HepG2 (cell line): ENCODE measurements around the gene XRCC5. TPM values are rescaled to one million over a fixed set of nuclear protein-coding genes. Genes with fewer than 3 reads are reported as not detected.

Experiments
- ATAC-seq: fragments of 200-7000 bp; cut with Tn5 transposase; 3 replicates; pipeline ENCODE4 v1.9.1; 2020; ENCODE audit warnings: mild to moderate bottlenecking, moderate library complexity
- BruUV-seq: library from RNA; stranded (reverse); fragments of 400-500 nt; replicated peaks from 2 replicates; lab custom pipeline; 2021; lab: Mats Ljungman, UMichigan
- CTCF ChIA-PET: fragments of 300-600 bp; formaldehyde crosslinking; extraction: SDS; loops from one replicate; lab custom pipeline; 2021; ENCODE audit warnings: low total read pairs, inconsistent platforms, low intra/inter-chr PET ratio; lab: Yijun Ruan, JAX
- POLR2A ChIA-PET: fragments of 350-600 bp; sonication (Branson Sonifier 250); formaldehyde crosslinking; loops from one replicate; lab custom pipeline; 2020; ENCODE audit warnings: antibody characterized with exemption, inconsistent platforms; lab: Yijun Ruan, JAX
- DNase-seq: peaks from one replicate; pipeline ENCODE4 v3.0.0-alpha.2; 2015; ENCODE audit warnings: low spot score
- FAIRE-seq: peaks from 3 replicates; lab custom pipeline; 2011; peaks lifted over from hg19 to GRCh38; lab: Jason Lieb, UNC
- H2AFZ ChIP-seq: one replicate; pipeline ENCODE4 v1.6.1; 2011; ENCODE audit warnings: low read length, inconsistent platforms
- H3K27ac ChIP-seq: fragments of 300-600 bp; 3 replicates; pipeline ENCODE4 v1.8.0; 2011; ENCODE audit warnings: mixed run types, mild to moderate bottlenecking, mixed read lengths, low read length, inconsistent platforms; ENCODE audit not compliant: insufficient read depth; ENCODE audit errors: extremely low read length
- H3K27me3 ChIP-seq, 2 experiments: fragments of 200-600 bp in 1 of 2; 2 replicates in 1 of 2; 3 replicates in 1 of 2; pipeline versions ENCODE4 v1.6.0 to v1.8.0; 2011; ENCODE audit warnings: low read length in 2 of 2, mild to moderate bottlenecking in 2 of 2, moderate library complexity in 2 of 2, inconsistent platforms in 1 of 2; ENCODE audit not compliant: insufficient read depth in 2 of 2, control insufficient read depth in 1 of 2
- H3K36me3 ChIP-seq, 2 experiments: fragments of 200-600 bp in 1 of 2; replicated peaks in 1 of 2; 2 replicates in 1 of 2; 3 replicates in 1 of 2; pipeline versions ENCODE4 v1.5.1 to v1.8.0; 2011; ENCODE audit warnings: low read length in 2 of 2, inconsistent platforms in 1 of 2; ENCODE audit not compliant: insufficient read depth in 2 of 2, control insufficient read depth in 1 of 2
- H3K4me1 ChIP-seq: 2 replicates; pipeline ENCODE4 v1.5.1; 2012; ENCODE audit warnings: low read length, inconsistent platforms; ENCODE audit not compliant: insufficient read depth
- H3K4me2 ChIP-seq: 2 replicates; pipeline ENCODE4 v1.6.0; 2011; ENCODE audit warnings: low read depth, low read length, inconsistent platforms
- H3K4me3 ChIP-seq, 3 experiments: fragments of 200-600 bp in 1 of 3; sonication (generic), shearing (Covaris generic) in 1 of 3; replicated peaks in 1 of 3; 2 replicates each; pipeline ENCODE4 v1.5.1; 2011 to 2016; ENCODE audit warnings: low read length in 3 of 3, inconsistent platforms in 2 of 3, low read depth in 2 of 3, mild to moderate bottlenecking in 2 of 3, control low read depth in 1 of 3, mixed read lengths in 1 of 3; ENCODE audit not compliant: insufficient read depth in 1 of 3
- H3K79me2 ChIP-seq: one replicate; pipeline ENCODE4 v1.6.1; 2011; ENCODE audit warnings: low read length, inconsistent platforms; ENCODE audit not compliant: insufficient read depth
- H3K9ac ChIP-seq: 2 replicates; pipeline ENCODE4 v1.6.0; 2011; ENCODE audit warnings: mild to moderate bottlenecking, low read depth, low read length, inconsistent platforms; ENCODE audit not compliant: insufficient read depth
- H3K9me3 ChIP-seq: 2 replicates; pipeline ENCODE4 v1.5.1; 2012; ENCODE audit warnings: mild to moderate bottlenecking, low read length
- H4K20me1 ChIP-seq: 2 replicates; pipeline ENCODE4 v1.6.0; 2011; ENCODE audit warnings: inconsistent platforms, mild to moderate bottlenecking, low read length, moderate library complexity; ENCODE audit not compliant: insufficient read depth
- CBX5 ChIP-seq: sonication (generic); formaldehyde crosslinking; IDR thresholded peaks from 2 replicates; pipeline ENCODE4 v1.4.0; 2020; ENCODE audit warnings: missing genetic modification reagents, borderline replicate concordance
- FOXC1 ChIP-seq: sonication (generic); formaldehyde crosslinking; IDR thresholded peaks from 2 replicates; pipeline ENCODE4 v1.8.0; 2022; ENCODE audit warnings: mild to moderate bottlenecking, missing genetic modification reagents, borderline replicate concordance
- MBD4 ChIP-seq: IDR thresholded peaks from 2 replicates; pipeline ENCODE4 v1.6.1; 2012; ENCODE audit warnings: low read length, inconsistent platforms, borderline replicate concordance
- RBAK ChIP-seq: sonication (generic); formaldehyde crosslinking; IDR thresholded peaks from 2 replicates; pipeline ENCODE4 v1.5.1; 2020; ENCODE audit warnings: mild to moderate bottlenecking, missing genetic modification reagents
- ZNF160 ChIP-seq: sonication (generic); formaldehyde crosslinking; IDR thresholded peaks from 2 replicates; pipeline ENCODE4 v1.8.0; 2022; ENCODE audit warnings: mild to moderate bottlenecking, inconsistent platforms, missing genetic modification reagents
- ZNF839 ChIP-seq: sonication (generic); formaldehyde crosslinking; IDR thresholded peaks from 2 replicates; pipeline ENCODE4 v1.4.0; 2020; ENCODE audit warnings: missing genetic modification reagents, mild to moderate bottlenecking, borderline replicate concordance
- WGBS: methylation state at CpG from one replicate; pipeline ENCODE4 v1.1.6; 2017; ENCODE audit warnings: low lambda C conversion rate; 5-methylcytosine and 5-hydroxymethylcytosine counted together
- in situ Hi-C: cut with HindIII; loops from 2 replicates; pipeline ENCODE4 v1.10.0; 2017; ENCODE audit warnings: low pct_unique_long_range_greater_than_20kb; ENCODE audit not compliant: extremely low pct_ligation_motif_present
- intact Hi-C: fragments of 100-400 bp; cut with micrococcal nuclease; formaldehyde crosslinking; loops from one replicate; pipeline ENCODE4 v1.10.0; 2022; ENCODE audit not compliant: unreplicated experiment
- polyA plus RNA-seq, 8 experiments: library from polyadenylated mRNA; depleted of rRNA in 3 of 8; stranded (reverse) in 7 of 8; unstranded in 1 of 8; fragments of >200 nt; fragmentation: Illumina TruSeq in 4 of 8; extraction: Trizol in 4 of 8; gene quantifications; 2 replicates each; pipeline versions ENCODE4 v1.2.1 to v1.2.3, GENCODE V29; 2011 to 2016; ENCODE audit warnings: low read depth in 4 of 8, missing spikeins in 1 of 8, mixed read lengths in 1 of 8; ENCODE audit not compliant: insufficient read depth in 1 of 8
- total RNA-seq, 5 experiments: library from RNA; depleted of rRNA; stranded (reverse); fragments of >200 nt; fragmentation: Illumina TruSeq; extraction: Trizol; gene quantifications; 2 replicates each; pipeline ENCODE4 v1.2.3, GENCODE V29; 2016; ENCODE audit warnings: low read depth in 1 of 5

XRCC5 gene
- total and polyA plus RNA-seq, 2 of the 13 experiments (the other 11 are each of a cell fraction or from before 2014, with no cell fraction given): 264 to 454 TPM

DNA sequence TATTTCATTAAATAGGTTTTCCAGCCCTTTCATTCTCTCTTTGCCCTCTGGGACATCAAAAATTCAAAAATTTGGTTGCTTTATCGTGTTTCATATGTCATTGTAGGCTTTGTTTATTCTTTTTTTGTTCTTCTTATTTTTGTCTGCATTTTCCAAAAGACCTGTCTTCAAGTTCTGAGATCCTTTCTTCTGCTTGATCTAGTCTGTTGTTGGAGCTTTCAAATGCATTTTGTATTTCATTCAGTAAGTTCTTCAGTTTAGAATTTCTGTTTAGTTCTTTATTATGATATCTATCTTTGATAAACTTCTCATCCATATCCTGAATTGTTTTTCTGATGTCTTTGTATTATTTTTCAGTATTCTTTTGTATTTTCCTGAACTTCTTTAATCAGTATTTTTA, 123.6 kb downstream of the XRCC5 start:
- no peak overlapping the region for H3K9ac ChIP-seq
- peaks cover 23% of the 10 kb centered on the region for H3K9me3 ChIP-seq
- no peak overlapping the region for H3K4me2 ChIP-seq
- no peak for FAIRE-seq
- peak; percentile 79 for TF ChIP-seq ZNF160 (CRISPR knock-in tag)
- no peak for TF ChIP-seq FOXC1 (CRISPR knock-in tag)
- no peak overlapping the region for H2AFZ ChIP-seq
- no peak for ATAC-seq
- H3K4me1 ChIP-seq: no peaks in the 10 kb centered on the region
- no peak overlapping the region for H3K27ac ChIP-seq
- no peak for DNase-seq
- no peaks in the 10 kb centered on the region for H3K79me2 ChIP-seq
- no peaks in the 10 kb centered on the region; a peak in 2 of 5 replicates for H3K27me3 ChIP-seq
- ChIA-PET POLR2A (no interaction called here), CTCF (no interaction called here)
- in situ Hi-C loops (no loop called here), intact Hi-C loops (no loop called here)
- no TSS peak for BruUV-seq
- no peak overlapping the region for H3K4me3 ChIP-seq
- no peaks in the 10 kb centered on the region for H4K20me1 ChIP-seq
- no peaks in the 10 kb centered on the region for H3K36me3 ChIP-seq
- 0% methylated on average over 1 of the region's 1 CpG for WGBS

- intact Hi-C loops: no loop called here
- no peaks in the 10 kb centered on the region for H3K79me2 ChIP-seq
- no peak overlapping the region for H3K4me2 ChIP-seq
- H3K27ac ChIP-seq: no peak overlapping the region
- peaks cover 23% of the 10 kb centered on the region for H3K9me3 ChIP-seq
- no peak overlapping the region for H3K9ac ChIP-seq
- FAIRE-seq (no peak), DNase-seq (no peak), ATAC-seq (no peak)
- no peaks in the 10 kb centered on the region for H3K36me3 ChIP-seq
- 13% methylated on average over 4 of the region's 4 CpGs for WGBS
- BruUV-seq: no TSS peak
- TF ChIP-seq ZNF839 (CRISPR knock-in tag) (no peak), MBD4 (no peak), CBX5 (CRISPR knock-in tag) (no peak), RBAK (CRISPR knock-in tag) (no peak)
- H4K20me1 ChIP-seq: no peaks in the 10 kb centered on the region
- CTCF ChIA-PET: no interaction called here
- no peak overlapping the region for H2AFZ ChIP-seq
- POLR2A ChIA-PET: no interaction called here
- no peaks in the 10 kb centered on the region for H3K4me1 ChIP-seq
- H3K27me3 ChIP-seq: no peaks in the 10 kb centered on the region; a peak in 2 of 5 replicates
- no peak overlapping the region for H3K4me3 ChIP-seq
- in situ Hi-C loops: no loop called here
These were observed 124.3 kb downstream of the XRCC5 start for GRCh38 chr2:216233281-216233995.
